Measurements from ENCODE around the gene HTR2C. TPM values are rescaled to one million over a fixed set of nuclear protein-coding genes. Genes with fewer than 3 reads are reported as not detected.
"Not testable (repeated sequence)": the region's sequence is repeated elsewhere in the genome, so short reads cannot be mapped to it uniquely, and the experiment has no call there.

HTR2C gene
- total RNA-seq, 1 experiment from 2014 or later, result not detected

DNA sequence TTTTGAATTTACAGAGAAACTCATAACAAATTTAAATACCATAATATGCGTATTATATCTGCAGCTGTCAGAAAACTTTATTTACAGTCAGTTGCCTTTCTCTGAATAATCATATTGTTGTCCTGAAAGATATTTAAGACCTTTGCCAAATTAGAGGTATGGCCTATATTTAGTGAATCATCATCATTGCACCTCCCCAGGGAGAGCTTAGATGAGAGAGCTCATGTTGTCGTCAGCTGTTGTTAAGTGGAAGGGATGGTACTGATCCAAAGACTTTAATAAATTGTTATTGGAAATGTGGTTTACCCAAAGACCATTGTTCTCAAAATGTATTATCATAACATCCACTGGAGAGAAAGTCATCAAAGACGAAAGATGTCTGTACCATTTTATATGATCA is 128.6 kb downstream of the HTR2C start:
- DNase-seq (ENCODE audit: low read depth), result no peak

DNA sequence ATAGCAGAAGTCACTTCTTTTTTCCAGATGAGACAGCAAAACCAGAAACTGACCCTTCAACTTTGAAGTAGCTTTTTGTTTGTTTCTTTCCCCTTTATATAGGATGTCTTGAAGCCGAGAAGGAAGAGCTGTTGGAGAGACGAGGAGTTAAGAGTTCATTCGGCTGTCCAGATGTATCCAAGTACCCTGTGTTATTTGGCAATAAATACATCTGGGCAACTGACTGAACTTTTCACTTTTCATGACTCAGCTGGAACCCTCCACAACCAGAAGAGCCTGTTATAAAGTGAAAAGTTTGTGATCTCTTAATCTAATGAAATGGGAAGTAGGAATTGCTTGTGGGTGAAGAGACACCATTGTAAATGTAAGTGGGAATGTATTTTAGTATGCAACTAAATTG is 131.2 kb downstream of the HTR2C start:
- DNase-seq (ENCODE audit: low read depth), result no peak

DNA sequence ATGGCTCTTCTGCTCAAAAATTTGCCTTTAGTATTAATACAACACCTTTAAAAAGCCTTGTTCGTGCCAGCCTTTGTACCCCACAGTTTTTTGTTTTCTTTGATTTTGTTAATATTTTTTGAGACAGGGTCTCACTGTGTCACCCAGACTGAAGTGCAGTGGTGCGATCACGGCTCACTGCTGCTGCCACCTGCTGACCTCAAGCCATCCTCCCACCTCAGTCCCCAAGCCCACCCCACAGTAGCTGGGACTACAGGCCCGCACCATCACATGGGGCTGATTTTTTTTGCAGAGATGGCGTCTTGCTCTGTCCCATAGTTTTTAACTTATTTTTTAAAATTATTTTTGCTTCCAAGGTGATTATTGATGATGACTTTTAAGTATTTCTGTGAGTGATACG is 134.0 kb downstream of the HTR2C start:
- no peak for DNase-seq (ENCODE audit: low read depth)

DNA sequence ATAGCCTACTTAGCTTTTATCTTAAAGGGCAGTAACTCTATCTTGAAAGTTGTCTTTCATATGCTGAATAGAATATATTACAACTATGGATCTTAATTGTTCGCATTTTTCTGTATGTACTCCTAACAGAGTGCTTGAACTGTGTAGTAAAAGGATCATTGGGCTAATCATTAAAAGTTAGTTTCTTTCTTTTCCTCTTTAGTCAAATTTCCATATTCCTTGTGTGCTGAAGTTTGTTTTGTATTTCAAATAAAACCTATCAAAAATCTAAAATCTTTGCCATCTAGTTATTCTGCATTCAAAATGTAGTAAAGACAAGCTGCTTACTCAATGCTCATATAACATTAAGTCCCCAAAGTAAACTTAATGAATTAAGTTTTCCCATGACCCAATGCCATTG is 182.7 kb downstream of the HTR2C start:
- no peak for DNase-seq (ENCODE audit: low read depth)

DNA sequence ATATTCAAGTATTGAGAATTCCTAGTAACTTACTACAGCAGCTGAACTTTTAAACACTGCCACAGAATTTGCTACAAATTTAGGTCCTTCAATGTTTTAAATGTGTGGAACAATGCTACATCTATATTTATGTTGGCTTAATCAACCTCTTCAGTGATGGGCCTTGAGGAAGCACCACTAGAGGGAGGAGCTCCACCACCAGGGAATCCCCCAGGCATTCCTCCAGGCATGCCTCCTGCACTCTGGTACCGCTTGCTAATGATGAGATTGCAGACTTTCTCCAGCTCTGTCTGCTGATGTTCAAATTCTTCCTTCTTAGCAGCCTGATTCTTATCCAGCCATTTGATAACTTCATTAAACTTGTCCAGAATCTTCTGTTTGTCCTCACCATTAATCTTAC is 190.8 kb downstream of the HTR2C start:
- DNase-seq (ENCODE audit: low read depth), result no peak

DNA sequence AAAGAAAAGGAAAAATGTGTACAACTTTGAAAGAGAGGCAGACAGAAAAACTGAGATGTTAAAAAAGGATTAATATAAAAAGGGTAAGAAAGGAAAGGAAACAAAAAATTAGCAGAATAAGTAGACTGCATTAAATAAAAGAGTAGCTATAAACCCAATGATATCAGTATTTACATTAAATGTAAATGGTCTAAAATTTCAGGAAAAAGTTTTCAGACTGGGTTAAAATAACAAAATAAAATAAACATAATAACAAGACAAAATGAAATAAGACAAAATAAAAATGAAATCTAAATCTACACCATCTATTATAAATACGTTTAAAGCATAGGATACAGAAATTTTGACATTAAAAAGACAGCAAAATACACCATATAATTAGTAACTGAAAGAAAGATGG is 199.0 kb downstream of the HTR2C start:
- DNase-seq (ENCODE audit: low read depth), result no peak

DNA sequence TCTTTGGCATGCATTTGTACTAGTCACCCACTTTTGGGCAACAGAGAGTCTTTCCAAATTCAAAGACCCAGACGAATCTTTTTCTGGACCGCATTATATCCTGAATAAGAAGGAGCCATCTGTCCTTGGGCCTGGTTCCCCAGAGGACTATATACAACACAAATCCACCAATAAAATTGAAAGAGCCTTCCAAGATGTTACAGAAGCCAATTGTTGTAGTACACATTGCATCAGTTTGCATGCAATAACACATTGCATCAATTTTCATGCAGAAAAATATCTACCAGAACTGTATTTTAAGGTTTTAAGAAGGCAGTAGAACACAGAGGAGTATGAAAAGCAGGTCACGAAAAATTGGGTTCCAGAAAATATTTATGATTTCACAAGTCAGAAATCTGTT is 203.2 kb downstream of the HTR2C start:
- no peak for DNase-seq (ENCODE audit: low read depth)

DNA sequence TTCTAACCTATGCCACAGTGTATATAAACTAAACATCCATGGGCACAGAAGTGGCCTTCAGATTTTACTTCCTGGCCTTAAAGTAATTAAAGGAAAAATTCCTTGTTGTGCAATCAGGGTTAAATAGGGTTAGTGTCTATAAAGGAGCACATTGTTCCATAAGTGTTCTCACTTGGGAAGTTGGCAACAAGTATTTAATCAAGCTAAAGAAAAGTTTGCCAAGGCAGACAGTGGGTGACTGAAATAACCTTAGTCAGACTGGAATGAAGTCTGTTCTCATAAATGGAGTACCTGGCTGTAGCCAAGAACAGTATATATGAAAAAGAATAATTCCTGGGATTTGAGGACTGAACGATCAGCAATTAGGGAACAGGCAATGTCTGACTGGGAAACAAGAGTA is 213.6 kb downstream of the HTR2C start:
- no peak for DNase-seq (ENCODE audit: low read depth)

DNA sequence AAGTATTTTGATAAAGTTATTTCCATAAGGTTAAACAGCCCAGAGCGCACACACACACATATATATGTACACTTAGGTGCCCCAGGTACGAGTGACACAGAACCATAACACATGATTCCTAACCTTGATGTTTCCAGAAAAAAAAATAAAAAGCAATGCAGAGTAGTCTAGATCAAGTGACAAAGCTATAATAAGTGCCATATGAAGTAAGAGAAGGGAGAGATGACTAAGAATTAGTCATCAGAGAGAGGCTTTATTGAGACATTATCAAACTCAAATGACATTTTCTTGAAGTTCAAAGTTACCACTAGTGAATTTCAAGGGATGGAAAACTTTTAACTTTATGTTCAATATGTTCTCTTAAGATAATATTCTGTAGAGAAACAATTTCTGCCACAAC is 215.0 kb downstream of the HTR2C start:
- no peak for DNase-seq (ENCODE audit: low read depth)

DNA sequence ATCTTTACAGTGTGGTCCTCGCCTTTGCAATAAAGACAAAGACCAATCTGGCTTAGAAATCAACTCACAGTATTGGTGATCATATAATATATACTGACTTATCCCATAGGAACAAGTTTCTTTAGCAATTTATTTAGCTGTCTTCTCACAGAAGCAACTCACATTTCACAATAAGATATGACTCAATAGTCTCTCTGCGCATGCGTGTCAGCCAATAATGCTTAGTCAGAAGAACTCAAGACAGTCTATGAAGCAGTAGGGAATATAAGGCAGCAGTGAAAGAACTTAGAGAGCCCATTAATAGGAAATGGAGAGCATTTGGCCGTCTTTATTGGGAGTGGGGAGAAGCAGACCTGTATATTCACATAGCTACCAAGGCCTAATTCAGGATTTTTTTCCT is 216.8 kb downstream of the HTR2C start:
- peak; percentile 0 for DNase-seq (ENCODE audit: low read depth)

DNA sequence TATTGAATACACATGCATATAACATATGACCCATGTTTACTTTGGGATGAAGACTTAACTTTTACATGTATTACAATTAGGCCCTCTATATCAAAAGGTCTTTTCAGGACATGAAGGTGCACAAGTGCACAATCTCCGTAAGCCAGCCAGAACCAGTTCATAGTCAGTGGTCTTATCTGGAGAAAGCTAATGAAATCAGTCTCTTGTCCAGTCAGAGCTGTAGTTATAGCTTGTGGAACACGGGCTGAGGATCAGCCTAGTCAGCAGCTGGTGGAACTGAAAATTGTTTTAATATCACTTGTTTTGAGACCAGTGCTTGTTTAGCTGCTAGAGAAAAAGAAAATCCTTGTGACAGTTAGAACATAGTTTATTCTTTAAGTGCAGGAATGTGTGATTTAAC is 235.6 kb downstream of the HTR2C start:
- no peak for DNase-seq (ENCODE audit: low read depth)

DNA sequence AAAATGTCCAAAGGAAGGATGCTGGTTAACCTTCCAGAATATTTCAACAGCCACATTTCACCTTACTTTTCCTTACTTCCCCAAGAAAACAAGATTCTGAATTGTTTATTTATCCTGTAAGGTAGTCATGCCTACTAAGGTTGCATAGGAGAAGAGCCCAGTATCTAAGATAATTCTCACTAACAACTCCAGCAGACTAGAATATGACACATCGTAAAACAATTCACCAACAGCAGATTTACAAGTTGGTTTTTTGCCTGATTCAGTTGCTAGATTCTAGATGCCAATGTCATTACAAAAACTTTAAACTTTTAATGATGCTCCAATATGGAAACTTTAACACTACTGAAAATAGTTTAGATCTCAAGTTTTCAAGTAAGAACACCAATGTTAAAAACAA is 257.2 kb downstream of the HTR2C start:
- no peak for DNase-seq (ENCODE audit: low read depth)

DNA sequence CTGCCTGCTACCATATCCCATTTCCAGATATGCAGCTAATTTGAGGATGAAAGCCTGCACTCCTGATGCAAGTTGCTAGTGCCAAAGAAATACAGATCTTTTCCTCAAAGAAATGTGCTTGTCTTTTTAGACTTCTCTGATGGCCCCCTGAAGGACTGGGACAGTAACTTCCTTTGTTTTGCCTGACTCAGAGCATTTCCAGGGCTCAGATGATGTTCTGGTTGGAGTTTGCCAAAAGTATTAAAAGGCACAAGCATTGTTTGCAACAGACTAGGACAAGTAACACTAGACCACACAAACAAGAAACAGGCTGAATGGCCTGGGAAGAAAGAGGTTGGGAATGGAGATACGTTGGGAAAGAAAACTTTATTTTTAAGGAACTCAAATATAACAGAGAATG is 258.3 kb downstream of the HTR2C start:
- DNase-seq (ENCODE audit: low read depth), result no peak

DNA sequence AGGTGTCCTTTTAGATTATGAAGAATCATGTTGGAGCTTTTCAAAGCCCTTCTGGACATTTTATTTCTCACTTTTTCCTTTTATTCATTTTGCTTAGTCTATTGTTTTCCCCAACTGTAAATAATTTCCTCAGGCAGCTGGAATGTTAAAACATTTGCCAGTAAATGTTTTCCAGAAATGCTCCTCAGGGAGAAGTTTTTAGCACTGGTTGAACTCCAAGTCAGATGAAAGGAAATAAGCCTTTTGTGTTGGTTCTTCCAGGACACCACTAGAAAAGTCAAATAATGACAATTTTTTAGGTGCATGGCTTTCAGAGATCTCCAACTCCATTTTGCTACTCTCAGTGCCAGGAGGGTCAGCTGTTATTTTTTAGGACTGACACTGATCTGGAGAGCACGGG is 305.6 kb downstream of the HTR2C start:
- DNase-seq (ENCODE audit: low read depth), result no peak

DNA sequence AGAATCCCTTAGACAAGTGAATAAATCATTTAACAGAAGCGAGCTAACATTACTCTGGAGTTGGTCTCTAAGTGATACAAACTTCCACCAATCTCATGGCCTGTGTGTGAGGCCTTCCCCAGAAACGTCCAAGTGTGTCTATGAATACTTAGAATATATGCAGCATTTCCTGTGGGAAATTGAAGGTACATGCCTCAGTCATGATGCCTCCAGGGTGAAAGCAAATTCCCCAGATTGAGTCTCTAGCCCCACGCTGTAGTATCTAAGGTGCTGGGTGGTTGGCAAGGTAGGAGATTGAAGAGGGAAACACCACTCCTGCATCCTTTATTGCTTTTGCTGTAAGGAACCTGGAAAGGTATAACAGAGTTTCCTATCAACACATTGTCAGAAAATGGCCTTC is 319.7 kb downstream of the HTR2C start:
- DNase-seq (ENCODE audit: low read depth), result no peak

DNA sequence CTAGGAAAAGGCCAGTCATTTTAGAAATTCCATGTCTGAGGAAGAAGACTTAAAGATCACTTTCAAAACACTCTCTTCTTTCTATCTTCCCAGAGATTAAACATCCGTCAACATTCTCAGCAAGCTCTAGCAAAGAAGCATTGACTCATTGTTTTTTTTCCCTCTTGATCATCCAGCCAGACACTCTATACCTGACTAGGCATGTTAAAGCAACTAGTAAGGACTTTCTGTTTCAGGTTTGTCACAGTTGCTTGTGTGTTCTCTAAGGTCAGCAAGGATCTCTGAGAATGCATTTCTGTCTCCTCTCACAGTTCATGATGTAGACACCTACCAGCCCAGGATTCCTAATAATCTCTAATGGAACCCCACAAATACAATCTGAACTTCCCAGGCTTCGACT is 321.4 kb downstream of the HTR2C start:
- no peak for DNase-seq (ENCODE audit: low read depth)

DNA sequence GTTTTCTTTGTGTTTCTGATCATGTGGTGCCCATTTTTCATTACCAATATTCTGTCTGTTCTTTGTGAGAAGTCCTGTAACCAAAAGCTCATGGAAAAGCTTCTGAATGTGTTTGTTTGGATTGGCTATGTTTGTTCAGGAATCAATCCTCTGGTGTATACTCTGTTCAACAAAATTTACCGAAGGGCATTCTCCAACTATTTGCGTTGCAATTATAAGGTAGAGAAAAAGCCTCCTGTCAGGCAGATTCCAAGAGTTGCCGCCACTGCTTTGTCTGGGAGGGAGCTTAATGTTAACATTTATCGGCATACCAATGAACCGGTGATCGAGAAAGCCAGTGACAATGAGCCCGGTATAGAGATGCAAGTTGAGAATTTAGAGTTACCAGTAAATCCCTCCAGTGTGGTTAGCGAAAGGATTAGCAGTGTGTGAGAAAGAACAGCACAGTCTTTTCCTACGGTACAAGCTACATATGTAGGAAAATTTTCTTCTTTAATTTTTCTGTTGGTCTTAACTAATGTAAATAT is 323.2 kb downstream of the HTR2C start:
- DNase-seq (ENCODE audit: low read depth), result no peak

DNA sequence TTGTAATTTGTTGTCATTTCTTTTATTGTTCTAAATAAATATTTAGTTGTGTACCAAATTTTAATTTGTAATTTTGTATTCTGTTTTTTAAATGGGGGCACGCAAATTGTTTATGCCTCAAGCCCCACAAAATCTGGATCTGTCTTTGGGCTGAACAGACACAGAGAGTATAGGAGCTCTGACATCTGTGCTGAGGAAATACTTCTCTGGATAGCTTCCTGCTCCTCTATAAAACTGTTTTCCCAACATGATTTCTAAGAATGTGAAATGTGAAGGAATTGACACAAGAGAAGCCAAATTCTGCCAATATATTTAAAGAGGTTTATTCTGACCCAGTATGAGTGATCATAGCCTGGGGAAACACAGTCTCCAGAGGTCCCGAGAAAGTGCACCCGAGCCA is 340.5 kb downstream of the HTR2C start:
- no peak for DNase-seq (ENCODE audit: low read depth)

DNA sequence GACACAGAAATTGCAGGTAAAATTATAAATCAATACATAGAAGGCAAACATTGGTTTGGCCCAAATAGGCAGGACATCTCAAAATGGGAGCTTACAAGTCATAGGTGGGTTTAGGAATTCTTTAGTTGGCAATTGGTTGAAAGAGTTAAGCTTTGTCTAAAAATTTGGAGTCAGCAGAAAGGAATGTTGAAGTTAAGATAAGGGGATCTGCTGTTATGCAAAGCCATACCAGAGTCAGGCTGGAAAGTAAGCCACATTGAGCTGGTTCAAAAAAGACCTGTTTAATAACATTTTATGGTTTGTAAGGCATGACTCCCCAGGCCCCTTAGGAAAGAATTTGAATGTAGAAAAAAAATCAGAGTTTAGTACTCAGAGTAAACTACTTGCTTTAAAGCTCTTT is 341.0 kb downstream of the HTR2C start:
- no peak for DNase-seq (ENCODE audit: low read depth)

DNA sequence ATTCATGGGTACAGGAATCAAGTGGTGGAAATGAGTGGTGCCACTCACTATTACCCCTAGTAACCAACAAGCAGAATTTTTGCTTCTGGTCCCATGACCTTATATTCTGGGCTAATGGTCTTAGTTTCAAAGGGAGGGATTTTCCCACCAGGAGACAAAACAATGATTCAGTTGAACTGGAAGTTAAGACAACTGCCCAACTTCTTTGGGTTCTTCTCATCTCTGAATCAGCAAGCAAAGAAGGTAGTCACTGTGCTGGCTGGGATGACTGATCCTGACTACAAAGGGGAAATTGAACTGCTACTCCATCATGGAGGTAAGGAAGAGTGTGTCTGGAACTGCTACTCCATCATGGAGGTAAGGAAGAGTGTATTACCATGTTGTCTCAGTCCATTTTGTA is 346.3 kb downstream of the HTR2C start:
- no peak for DNase-seq (ENCODE audit: low read depth)

DNA sequence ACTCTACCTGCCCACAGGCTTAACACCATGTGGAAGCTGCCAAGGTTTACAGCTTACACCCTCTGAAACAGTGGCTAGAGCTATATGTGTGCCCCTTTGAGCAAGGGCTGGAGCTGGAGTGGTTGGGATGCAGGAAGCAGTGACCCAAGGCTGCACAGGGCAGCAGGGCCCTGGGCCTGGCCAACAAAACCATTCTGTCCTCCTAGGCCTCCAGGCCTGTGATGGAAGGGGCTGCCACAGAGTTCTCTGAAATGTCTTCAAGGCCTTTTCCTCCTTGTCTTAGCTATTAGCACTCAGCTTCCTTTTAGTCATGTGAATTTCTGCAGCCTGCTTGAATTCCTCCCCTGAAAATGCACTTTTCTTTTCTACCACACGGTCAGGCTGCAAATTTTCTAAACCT is 348.7 kb downstream of the HTR2C start:
- no peak for DNase-seq (ENCODE audit: low read depth)

DNA sequence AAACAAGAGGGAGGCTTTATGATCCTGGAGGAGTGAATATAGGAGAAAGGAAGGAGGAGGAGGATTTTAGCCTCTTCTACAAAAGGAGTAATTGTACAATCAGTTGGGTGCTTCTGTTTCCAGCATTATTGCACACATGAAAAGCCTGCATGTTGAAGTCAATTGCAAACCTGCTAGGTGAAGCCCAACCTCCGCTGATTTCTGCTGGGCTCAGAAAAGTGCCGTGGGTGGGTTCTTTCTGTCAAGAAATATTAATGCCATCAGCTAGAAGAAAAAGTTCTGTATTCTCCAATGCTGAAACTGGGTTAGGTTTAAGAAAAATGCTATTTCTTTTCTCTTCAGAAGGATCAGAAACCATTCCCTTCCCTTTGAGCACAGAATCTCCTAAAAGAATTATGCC is 349.4 kb downstream of the HTR2C start:
- not testable (repeated sequence) for DNase-seq (ENCODE audit: low read depth)

DNA sequence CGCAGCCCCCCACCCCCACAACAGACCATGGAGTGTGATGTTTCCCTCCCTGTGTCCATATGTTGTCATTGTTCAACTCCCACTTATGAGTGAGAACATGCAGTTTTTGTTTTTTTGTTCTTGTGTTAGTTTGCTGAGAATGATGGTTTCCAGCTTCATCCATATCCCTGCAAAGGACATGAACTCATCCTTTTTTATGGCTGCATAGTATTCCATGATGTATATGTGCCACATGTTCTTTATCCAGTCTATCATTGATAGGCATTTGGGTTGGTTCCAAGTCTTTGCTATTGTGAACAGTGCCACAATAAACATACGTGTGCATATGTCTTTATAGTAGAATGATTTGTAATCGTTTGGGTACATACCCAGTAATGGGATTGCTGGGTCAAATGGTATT is 353.2 kb downstream of the HTR2C start:
- DNase-seq (ENCODE audit: low read depth), result not testable (repeated sequence)

DNA sequence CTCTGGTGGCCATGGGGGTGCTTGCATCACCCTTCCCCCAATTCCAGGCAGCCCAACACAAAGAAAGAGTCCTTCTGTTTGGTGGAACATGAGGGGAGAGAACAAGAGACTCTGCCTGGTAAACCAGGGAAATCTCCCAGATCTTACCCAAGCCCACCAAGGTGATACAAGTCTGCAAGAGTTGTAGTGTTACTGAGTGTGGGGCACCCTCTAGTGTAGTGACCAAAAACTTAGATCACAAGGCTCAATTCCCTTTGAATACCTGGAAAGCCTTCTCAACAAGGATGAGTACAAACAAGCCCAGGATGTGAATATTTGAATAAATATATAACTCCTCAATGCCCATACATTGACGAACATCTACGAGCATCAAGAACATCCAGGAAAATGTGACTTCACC is 368.8 kb downstream of the HTR2C start:
- DNase-seq (ENCODE audit: low read depth), result no peak
